Neural cell (in vitro differentiated cells): ENCODE measurements around the gene CEP126.

Experiments
- CTCF ChIP-seq: fragments of 450-650 bp; IDR thresholded peaks from 2 replicates; pipeline ENCODE4 v1.5.1; 2014; ENCODE audit warnings: antibody characterized with exemption, mild to moderate bottlenecking, moderate library complexity; ENCODE audit not compliant: poor library complexity, severe bottlenecking
- EP300 ChIP-seq: fragments of 450-650 bp; conservative IDR thresholded peaks from 2 replicates; pipeline ENCODE4 v1.6.1; 2014; ENCODE audit warnings: antibody characterized with exemption, mild to moderate bottlenecking, moderate library complexity; ENCODE audit not compliant: poor library complexity, severe bottlenecking
- EZH2 ChIP-seq: fragments of 200-600, 300-800 bp; shearing (Covaris generic), sonication (generic); IDR thresholded peaks from 2 replicates; pipeline ENCODE4 v1.6.1; 2014; ENCODE audit warnings: antibody characterized with exemption, low read length, borderline replicate concordance, mild to moderate bottlenecking; ENCODE audit not compliant: insufficient read depth, poor library complexity, severe bottlenecking
- MXI1 ChIP-seq: fragments of 450-650 bp; conservative IDR thresholded peaks from 2 replicates; pipeline ENCODE4 v1.6.1; 2014; ENCODE audit warnings: antibody characterized with exemption, mild to moderate bottlenecking; ENCODE audit not compliant: poor library complexity, severe bottlenecking
- POLR2AphosphoS5 ChIP-seq: IDR thresholded peaks from 2 replicates; pipeline ENCODE4 v1.6.1; 2012
- RAD21 ChIP-seq: fragments of 450-650 bp; conservative IDR thresholded peaks from 2 replicates; pipeline ENCODE4 v1.6.1; 2014; ENCODE audit warnings: antibody characterized with exemption, mild to moderate bottlenecking, moderate library complexity
- REST ChIP-seq: IDR thresholded peaks from 2 replicates; pipeline ENCODE4 v1.6.1; 2012; ENCODE audit warnings: borderline replicate concordance
- SMC3 ChIP-seq: fragments of 450-650 bp; conservative IDR thresholded peaks from 2 replicates; pipeline ENCODE4 v1.6.1; 2014; ENCODE audit warnings: antibody characterized with exemption, mild to moderate bottlenecking, moderate library complexity; ENCODE audit not compliant: poor library complexity
- TAF1 ChIP-seq: IDR thresholded peaks from 2 replicates; pipeline ENCODE4 v1.6.1; 2012; ENCODE audit warnings: low read depth

GRCh38 chr11:101987370-101987769, 72.6 kb downstream of the CEP126 start:
- no peak for TF ChIP-seq CTCF
- TF ChIP-seq MXI1 = no peak
- no peak for TF ChIP-seq EP300
- TF ChIP-seq EZH2 = no peak
- no peak for TF ChIP-seq POLR2AphosphoS5
- TF ChIP-seq SMC3 = no peak
- TF ChIP-seq TAF1 = no peak
- no peak for TF ChIP-seq REST
- no peak for TF ChIP-seq RAD21
